Endothelial cell of umbilical vein (primary cell): ENCODE results near the gene XRCC4.

Experiments
- EZH2 ChIP-seq: IDR thresholded peaks from 2 replicates; pipeline ENCODE4 v1.6.1; 2012; ENCODE audit warnings: borderline replicate concordance, low read depth, mild to moderate bottlenecking, moderate library complexity, low read length, inconsistent platforms; ENCODE audit not compliant: severe bottlenecking
- MYC ChIP-seq: IDR thresholded peaks from one replicate; pipeline ENCODE4 v1.6.1; 2011; ENCODE audit warnings: mild to moderate bottlenecking, low read depth, low read length
- POLR2A ChIP-seq: IDR thresholded peaks from 2 replicates; pipeline ENCODE4 v1.6.1; 2012; ENCODE audit warnings: low read depth, mild to moderate bottlenecking, control low read depth, low read length
- POLR2AphosphoS5 ChIP-seq: IDR thresholded peaks from 2 replicates; pipeline ENCODE4 v1.6.1; 2012; ENCODE audit warnings: low read depth, mild to moderate bottlenecking, control low read depth, low read length, moderate library complexity; ENCODE audit not compliant: insufficient read depth
- TF ChIP-seq, protein P1 (sequence below), 2 donors: IDR thresholded peaks; 1 replicate in 1 of 2; 2 replicates in 1 of 2; pipeline ENCODE4 v1.5.1; 2011; ENCODE audit warnings: low read length in 2 of 2, mild to moderate bottlenecking in 2 of 2, moderate library complexity in 2 of 2, control low read depth in 1 of 2, inconsistent platforms in 1 of 2, low read depth in 1 of 2; ENCODE audit not compliant: insufficient read depth in 1 of 2; ENCODE audit errors: extremely low read depth in 1 of 2

DNA sequence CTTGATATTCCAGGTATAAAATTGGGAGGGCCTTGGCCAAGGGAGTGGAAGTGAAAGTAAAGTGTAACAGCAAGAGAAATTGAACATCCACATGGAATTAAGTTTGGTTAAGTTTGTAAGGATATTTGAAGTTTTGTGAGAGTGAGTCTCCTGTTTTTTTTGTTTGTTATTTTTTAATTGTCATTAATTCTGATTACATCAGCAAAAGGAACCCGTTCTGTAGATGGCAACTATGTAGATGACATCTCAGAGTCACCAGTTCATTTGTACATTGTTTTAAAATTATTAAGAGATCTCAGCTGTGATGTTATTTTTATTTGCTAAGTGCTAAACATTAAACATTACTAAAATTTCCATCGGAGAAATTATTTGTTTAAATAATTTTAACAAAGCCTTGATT is 65.2 kb downstream of the XRCC4 start:
- TF ChIP-seq, protein P1, sequence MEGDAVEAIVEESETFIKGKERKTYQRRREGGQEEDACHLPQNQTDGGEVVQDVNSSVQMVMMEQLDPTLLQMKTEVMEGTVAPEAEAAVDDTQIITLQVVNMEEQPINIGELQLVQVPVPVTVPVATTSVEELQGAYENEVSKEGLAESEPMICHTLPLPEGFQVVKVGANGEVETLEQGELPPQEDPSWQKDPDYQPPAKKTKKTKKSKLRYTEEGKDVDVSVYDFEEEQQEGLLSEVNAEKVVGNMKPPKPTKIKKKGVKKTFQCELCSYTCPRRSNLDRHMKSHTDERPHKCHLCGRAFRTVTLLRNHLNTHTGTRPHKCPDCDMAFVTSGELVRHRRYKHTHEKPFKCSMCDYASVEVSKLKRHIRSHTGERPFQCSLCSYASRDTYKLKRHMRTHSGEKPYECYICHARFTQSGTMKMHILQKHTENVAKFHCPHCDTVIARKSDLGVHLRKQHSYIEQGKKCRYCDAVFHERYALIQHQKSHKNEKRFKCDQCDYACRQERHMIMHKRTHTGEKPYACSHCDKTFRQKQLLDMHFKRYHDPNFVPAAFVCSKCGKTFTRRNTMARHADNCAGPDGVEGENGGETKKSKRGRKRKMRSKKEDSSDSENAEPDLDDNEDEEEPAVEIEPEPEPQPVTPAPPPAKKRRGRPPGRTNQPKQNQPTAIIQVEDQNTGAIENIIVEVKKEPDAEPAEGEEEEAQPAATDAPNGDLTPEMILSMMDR (IDR thresholded peaks at IDR 0.05; ENCODE audit: extremely low read depth in 1 of 2, insufficient read depth in 1 of 2, low read depth in 1 of 2, low read length in 2 of 2), result no peak
- TF ChIP-seq POLR2A, result no peak
- TF ChIP-seq POLR2AphosphoS5, result no peak
- no peak for TF ChIP-seq EZH2
- no peak for TF ChIP-seq MYC
